ENCODE results near the gene CLPTM1L.
"Not testable (repeated sequence)": the region's sequence is repeated elsewhere in the genome, so short reads cannot be mapped to it uniquely, and the experiment has no call there.

The CLPTM1L gene

DNA sequence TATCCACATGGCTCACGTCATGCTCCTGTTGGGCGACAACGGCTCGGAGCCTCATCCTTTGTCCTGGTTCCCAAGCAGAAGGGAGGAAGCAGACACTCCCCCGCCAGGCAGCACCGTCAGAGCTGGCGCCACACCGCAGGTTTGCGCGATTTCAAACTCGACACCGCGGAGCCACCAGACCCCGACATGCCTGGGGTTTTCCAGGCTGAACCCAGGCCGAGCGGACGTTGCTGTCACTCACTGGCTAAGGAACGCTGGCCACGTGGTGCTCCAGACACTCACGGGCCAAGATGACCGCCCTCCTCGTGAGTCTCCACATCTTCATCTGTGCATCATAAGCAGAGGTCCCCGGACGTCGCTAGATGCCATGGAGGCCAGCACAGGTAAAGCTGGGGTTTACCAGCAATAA, 59.0 kb downstream of the CLPTM1L start:
- DNase-seq = no peak

- no peak for DNase-seq
Measured at GRCh38 chr5:1285141-1285540, 59.8 kb downstream of the CLPTM1L start.

GRCh38 chr5:1284336-1284970, 60.4 kb downstream of the CLPTM1L start:
- DNase-seq = not testable (repeated sequence)

- not testable (repeated sequence) for DNase-seq
Measured at GRCh38 chr5:1283729-1284041, 61.2 kb downstream of the CLPTM1L start.

DNA sequence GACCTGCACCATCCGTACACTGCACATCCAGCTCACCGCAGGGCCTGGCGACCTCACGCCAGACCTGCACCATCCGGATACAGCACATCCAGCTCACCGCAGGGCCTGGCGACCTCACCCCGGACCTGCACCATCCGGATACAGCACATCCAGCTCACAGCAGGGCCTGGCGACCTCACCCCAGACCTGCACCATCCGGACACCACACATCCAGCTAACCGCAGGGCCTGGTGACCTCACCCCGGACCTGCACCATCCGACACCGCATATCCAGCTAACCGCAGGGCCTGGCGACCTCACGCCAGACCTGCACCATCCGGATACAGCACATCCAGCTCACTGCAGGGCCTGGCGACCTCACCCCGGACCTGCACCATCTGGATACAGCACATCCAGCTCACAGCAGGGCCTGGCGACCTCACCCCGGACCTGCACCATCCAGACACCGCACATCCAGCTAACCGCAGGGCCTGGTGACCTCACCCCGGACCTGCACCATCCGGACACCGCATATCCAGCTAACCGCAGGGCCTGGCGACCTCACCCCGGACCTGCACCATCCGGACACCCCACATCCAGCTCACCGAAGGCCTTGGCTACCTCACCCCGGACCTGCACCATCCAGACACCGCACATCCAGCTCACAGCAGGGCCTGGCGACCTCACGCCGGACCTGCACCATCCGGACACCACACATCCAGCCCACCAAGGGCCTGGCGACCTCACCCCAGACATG, 61.7 kb downstream of the CLPTM1L start:
- DNase-seq = not testable (repeated sequence)

GRCh38 chr5:1282131-1282992, 62.5 kb downstream of the CLPTM1L start:
- DNase-seq = no peak

DNA sequence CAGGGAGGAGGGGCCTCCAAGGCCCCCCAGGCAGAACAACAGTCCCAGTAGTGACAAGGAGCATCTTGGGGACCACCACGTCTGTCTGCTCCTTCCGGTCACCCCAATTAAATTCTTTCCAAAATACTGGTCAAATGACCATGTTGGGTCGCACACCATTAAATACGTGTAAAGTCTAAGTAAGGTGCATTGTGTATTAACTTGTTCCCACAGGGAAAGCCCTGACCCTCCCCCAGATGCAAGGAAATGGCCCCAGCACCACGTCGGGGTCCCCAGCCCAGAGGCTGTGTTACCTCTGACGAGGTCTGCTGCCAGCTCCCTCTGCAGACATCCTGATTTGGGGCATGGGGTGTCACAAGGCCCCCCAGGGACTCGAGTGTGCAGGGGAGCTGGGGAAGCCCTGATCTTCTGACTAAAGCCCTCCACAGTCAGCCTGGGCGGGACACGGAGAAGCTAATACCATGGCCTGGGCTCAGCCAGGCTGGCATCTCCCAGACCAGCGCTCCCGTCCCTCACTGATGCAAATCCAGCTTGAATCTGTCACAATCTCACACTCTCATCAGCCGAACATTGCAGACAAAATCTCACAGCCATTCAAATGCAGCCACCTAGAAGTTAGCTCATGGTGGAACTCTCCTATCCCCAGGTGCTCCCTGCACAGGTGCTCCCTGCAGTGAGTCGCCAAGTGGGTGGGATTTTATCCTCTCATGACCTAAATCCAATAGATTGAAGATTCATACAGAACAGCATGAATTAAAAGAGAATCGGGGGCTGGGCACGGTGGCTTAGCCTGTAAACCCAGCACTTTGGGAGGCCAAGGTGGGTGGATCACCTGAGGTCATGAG, 63.6 kb downstream of the CLPTM1L start:
- DNase-seq = no peak

DNA sequence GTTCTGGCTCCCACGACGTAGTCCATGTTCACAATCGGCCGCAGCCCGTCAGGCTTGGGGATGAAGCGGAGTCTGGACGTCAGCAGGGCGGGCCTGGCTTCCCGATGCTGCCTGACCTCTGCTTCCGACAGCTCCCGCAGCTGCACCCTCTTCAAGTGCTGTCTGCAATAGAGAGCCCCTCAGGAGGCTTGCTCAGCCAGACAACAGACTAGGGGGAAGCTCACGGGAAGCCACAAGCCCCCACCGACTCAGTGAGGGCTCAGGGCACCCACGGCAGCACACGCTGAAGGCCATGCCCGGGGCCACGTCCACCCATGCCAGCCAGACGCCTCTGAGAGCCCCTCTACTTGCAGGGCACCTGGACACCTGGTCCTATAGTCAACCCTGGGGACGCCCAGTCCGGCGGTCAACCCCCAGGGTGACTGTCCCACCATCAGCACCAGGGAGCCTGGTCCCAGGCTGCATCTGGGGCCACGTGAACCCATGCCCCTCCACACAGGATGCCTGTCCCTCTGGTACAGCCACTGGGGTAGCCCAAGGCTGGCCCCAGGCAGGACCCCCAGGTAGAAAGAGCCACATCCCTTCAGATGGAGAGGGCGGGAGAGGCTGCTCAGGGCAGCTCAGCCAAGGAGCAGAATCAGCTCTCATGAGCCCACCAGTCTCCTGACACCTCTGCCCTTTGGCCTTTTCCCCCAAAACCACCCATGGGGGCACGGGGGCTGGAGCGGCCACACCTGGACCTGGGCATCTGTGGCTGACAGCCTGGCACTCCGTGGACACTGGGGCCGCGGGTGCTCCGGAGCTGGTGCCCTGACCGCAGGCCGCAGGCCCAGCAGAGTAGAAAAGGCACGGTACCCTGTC, 64.5 kb downstream of the CLPTM1L start:
- DNase-seq = no peak

GRCh38 chr5:1279443-1280151, 65.3 kb downstream of the CLPTM1L start:
- DNase-seq = no peak

- DNase-seq = no peak
Measured at GRCh38 chr5:1278656-1279442, 66.0 kb downstream of the CLPTM1L start.

- no peak for DNase-seq
Measured at GRCh38 chr5:1278216-1278615, 66.7 kb downstream of the CLPTM1L start.

DNA sequence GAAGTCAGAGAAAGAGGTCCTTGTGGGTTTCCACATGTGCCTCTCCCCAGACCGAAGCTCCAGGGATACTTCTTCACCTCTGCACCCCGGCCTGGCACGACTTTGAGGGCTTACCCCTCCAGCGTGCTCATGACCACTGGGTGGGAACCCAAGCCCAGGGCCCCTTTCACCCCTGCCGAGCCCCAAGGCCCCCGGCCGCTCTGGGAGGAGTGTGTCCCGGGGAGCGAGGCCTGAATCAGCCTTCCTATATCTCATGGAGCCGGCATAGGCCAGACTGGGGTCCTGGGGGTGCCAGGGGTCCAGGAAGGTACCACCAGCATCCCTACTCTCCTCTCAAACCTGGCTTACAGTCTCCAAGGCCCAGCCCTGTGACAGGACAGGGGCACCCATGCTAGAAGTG, 67.1 kb downstream of the CLPTM1L start:
- DNase-seq = no peak

DNA sequence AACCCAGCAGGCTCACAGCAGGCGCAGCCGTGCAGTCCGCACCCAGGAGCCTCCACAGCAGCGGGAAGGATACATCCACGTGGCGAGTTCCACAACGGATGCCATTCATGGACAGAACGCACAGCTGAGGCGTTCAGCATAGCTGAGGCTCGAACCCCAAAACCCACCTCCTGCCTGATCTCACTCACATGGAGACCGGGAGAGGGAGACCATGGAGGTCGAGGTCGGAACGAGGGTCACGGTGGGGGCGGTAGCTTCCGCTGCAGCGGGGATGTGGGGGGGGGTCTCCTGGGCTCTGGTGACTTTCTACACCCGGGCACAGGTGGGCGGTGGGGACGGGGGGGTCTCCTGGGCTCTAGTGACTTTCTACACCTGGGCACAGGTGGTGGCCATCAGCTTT, 67.6 kb downstream of the CLPTM1L start:
- DNase-seq = no peak

- no peak for DNase-seq
Measured at GRCh38 chr5:1276930-1277329, 68.0 kb downstream of the CLPTM1L start.

- not testable (repeated sequence) for DNase-seq
Measured at GRCh38 chr5:1275397-1276391, 69.2 kb downstream of the CLPTM1L start.

DNA sequence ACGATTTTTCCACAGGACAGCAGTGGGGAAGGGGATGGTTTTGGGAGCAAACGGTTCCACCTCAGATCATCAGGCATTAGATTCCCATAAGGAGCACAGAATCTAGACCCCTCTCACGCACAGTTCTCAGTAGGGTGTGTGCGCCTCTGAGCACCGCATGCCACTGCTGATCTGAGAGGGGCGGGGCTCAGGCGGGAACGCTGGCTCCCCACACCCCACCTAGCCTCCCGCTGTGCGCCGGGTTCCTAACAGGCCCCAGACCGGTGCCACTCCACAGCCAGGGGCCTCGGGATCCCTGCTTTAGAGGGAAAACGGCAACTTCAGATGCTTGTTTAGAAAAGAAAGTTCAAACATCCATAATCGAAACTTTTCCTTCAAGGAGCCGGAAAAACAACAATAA, 70.4 kb downstream of the CLPTM1L start:
- no peak for DNase-seq

DNA sequence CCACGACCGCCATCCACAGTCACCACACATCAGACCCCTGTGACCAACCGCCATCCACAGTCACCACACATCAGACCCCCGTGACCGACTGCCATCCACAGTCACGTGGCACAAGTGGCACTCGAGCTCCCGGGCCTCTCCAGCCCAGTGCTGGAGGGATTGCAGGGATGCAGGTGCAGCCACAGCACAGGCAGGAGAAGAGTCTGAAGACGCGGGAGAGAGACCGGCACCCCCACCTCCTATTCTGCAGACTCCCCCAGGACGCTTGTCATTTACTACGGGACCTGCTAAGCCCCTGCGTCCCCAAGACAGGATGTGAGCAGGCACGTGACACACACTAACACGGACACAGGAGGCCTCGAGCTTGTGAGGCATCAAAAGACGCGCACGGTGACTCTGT, 71.2 kb downstream of the CLPTM1L start:
- DNase-seq = no peak

GRCh38 chr5:1272201-1272600, 72.7 kb downstream of the CLPTM1L start:
- DNase-seq = no peak
